ENCODE data around the gene ASTN2. TPM values are rescaled to one million over a fixed set of nuclear protein-coding genes. Genes with fewer than 3 reads are reported as not detected.

ASTN2 gene
- total RNA-seq, 2 donors from 2014 or later, result 2.2 to 5.1 TPM

DNA sequence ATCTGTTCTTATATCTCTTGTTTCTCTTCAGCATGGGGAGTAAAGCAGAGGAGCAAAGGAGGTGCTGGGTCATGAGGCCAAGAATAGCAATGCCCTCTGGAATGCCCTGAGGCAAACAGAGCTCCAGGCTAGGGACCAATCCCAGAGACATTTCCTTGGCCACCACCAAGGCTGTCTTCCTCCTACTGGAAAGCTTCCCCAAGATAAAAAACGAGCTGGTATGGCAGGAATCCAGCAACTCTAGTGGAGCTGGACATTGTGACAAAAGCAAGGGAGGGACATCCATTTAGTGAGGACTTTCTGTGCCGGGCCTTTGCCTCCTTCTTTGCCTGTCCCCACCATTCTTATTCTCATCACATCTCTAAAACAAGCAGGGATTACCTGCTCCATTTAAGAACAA lies 161.6 kb downstream of the ASTN2 start:
- peaks cover 13% of the 10 kb centered on the region for H3K9me3 Mint-ChIP-seq
- no peak for ATAC-seq
- H3K27me3 Mint-ChIP-seq, result no peaks in the 10 kb centered on the region
- no peak overlapping the region for H3K4me3 Mint-ChIP-seq
- no peaks in the 10 kb centered on the region for H3K4me1 Mint-ChIP-seq (ENCODE audit: low read depth in 2 of 2)
- no peaks in the 10 kb centered on the region for H3K36me3 Mint-ChIP-seq
- H3K27ac Mint-ChIP-seq, result no peak overlapping the region
- no peak for DNase-seq (ENCODE audit: low spot score)

DNA sequence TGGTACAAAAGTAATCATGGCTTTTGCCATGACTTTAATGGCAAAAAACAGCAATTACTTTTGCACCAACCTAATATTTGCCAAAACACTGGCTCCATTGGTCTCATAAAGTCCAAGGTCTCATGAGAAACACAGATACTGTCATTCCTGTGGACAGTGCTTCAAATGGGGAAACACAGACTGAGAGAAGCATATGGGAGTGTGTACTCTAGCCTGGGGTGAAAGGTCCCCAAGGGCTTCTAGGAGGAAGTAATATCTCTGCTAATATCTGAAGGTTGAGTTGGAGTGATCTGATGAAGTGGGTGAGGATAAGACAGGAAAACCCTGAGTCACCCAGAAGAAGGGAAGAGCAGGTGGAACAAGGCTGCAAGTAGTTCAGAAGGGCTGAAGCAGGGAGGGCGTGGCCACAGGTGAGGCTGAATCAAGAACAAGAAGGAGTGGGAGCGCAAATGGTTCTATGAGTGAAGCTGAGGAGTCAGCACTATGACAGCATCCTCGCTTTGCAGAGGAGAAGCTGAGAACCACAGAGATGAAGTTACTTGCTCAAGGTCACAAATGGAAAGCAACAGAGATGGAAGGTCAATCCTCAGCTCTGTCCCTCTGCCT lies 164.1 kb downstream of the ASTN2 start:
- DNase-seq (ENCODE audit: low spot score) (no peak), ATAC-seq (no peak)
- H3K36me3 Mint-ChIP-seq, result no peaks in the 10 kb centered on the region
- H3K27me3 Mint-ChIP-seq, result no peaks in the 10 kb centered on the region
- no peak overlapping the region for H3K27ac Mint-ChIP-seq
- no peaks in the 10 kb centered on the region for H3K4me1 Mint-ChIP-seq (ENCODE audit: low read depth in 2 of 2)
- H3K4me3 Mint-ChIP-seq, result no peak overlapping the region
- peaks cover 10% of the 10 kb centered on the region for H3K9me3 Mint-ChIP-seq

DNA sequence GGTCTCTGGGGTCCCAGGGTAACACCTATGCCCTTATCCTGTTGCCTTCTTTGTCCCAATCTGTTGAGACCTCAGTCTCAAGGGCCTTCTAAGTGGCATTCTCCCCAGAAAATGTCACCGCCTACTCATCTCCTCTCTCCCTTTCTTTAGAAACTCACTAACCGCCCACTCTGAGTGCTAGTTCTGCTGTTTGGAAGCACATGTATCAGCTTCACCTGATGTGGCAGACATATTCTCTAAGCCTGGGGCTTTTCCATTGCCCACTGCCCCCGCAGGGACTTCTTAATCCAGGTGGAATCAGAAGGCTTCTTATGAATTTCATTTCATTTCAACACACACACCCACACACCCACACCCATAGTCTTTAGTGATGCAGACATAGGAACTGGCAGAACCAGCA lies 165.1 kb downstream of the ASTN2 start:
- Mint-ChIP-seq H3K27ac (no peak overlapping the region), H3K27me3 (no peaks in the 10 kb centered on the region), H3K9me3 (peaks cover 6% of the 10 kb centered on the region), H3K4me1 (ENCODE audit: low read depth in 2 of 2) (no peaks in the 10 kb centered on the region), H3K36me3 (no peaks in the 10 kb centered on the region), H3K4me3 (no peak overlapping the region)
- DNase-seq (ENCODE audit: low spot score) (no peak), ATAC-seq (no peak)

DNA sequence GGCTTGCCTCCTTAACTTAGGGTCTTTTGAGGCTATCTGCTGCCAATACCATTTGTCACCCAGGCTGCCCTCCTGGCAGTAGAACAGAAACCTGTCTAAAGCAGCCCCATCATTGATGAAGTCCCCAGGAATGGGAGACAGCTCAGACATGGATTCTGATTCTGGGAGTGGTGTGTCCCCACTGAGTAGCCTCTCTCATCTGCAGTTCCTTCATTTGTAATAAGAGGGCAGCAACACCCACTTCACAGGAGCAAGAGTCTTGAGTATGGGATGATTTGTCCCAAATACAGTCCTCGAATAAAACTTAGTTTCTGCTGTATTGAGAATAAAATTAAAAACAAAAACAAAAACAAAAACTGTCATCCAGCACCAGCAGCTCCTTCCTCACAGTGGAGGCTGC lies 167.6 kb downstream of the ASTN2 start:
- ATAC-seq, result no peak
- Mint-ChIP-seq H3K4me3 (no peak overlapping the region), H3K27ac (no peak overlapping the region)

DNA sequence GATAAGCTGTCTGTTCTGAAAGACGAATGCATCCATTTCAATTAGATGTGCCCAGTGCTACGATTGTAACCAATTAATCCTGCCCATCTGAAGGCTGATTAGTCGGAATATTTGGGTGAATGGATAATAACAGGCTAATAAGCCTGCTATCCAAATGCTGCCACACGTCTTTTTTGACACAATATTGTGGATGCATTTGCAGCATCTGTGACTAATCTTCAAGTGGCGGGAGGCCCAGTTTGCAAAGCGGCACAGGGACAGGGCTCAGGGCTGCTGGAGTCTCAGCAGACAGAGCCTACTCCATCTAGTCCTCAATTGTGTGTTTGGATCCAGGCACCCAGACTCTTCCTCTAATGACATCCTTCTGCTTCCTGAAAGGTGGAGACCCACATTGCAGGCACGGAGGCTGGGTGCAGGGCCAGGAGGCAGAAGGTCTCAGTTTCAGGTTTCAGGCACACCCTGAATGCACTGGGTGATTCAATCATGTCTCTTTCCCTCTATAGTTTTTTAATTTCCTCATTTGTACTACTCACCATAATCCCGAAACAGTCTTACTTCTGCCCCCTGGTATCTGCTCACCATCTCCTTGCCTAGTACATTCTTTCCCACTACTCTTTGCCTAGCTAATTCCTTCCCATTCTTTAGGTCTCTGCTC lies 169.6 kb downstream of the ASTN2 start:
- Mint-ChIP-seq H3K4me1 (ENCODE audit: low read depth in 2 of 2) (no peaks in the 10 kb centered on the region), H3K36me3 (no peaks in the 10 kb centered on the region), H3K9me3 (peaks cover under 1% of the 10 kb centered on the region), H3K27me3 (no peaks in the 10 kb centered on the region), H3K27ac (no peak overlapping the region), H3K4me3 (no peak overlapping the region)
- no peak for ATAC-seq
- DNase-seq (ENCODE audit: low spot score), result no peak

More for the DNA sequence above, 167.6 kb downstream of the ASTN2 start:
- Mint-ChIP-seq H3K36me3 (no peaks in the 10 kb centered on the region), H3K9me3 (peaks cover 3% of the 10 kb centered on the region), H3K4me1 (ENCODE audit: low read depth in 2 of 2) (no peaks in the 10 kb centered on the region), H3K27me3 (no peaks in the 10 kb centered on the region)
- DNase-seq (ENCODE audit: low spot score), result no peak

DNA sequence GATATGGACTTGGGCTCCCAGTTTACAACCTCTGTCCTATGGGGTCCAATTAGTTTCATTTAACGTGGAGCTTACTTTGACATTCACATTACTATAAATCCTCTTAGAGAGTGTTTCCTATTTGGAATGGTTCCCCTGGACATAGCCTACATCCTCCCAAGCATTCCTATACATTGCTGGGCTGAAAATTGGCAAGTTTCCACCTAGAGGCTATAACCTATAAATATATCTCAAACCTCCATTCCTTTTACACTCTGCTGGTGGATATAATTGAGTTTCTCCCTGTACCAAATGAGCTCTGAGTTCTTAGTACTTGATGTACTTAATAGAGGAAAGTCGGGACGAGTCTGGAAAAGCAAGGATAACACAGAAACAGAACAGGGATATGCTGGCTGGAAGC lies 172.8 kb downstream of the ASTN2 start:
- Mint-ChIP-seq H3K27me3 (no peaks in the 10 kb centered on the region), H3K36me3 (no peaks in the 10 kb centered on the region), H3K4me1 (ENCODE audit: low read depth in 2 of 2) (no peaks in the 10 kb centered on the region), H3K4me3 (no peak overlapping the region), H3K9me3 (peaks cover 4% of the 10 kb centered on the region), H3K27ac (no peak overlapping the region)
- DNase-seq (ENCODE audit: low spot score), result no peak
- no peak for ATAC-seq

DNA sequence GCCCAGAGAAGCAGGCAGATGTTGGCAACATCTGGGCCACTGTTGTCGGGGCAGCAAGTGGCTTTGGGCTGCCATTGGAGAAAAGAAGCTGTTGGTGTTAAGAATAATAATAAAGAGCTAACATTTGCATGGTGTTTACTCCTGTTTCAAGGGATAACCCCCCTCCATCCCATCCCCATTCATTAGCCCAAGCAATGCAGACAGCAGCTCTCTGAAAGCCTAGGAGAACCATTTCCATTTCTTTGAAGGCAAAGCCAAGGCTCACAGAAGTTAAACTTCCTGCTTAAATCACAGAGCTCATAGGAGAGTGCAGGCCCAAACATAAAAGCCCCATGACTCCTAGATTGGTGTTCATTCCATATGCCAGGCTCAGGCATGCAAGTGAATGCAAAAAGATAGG lies 175.4 kb downstream of the ASTN2 start:
- DNase-seq (ENCODE audit: low spot score) (no peak), ATAC-seq (no peak)
- H3K27ac Mint-ChIP-seq, result no peak overlapping the region
- no peaks in the 10 kb centered on the region for H3K27me3 Mint-ChIP-seq
- no peaks in the 10 kb centered on the region for H3K4me1 Mint-ChIP-seq (ENCODE audit: low read depth in 2 of 2)
- no peaks in the 10 kb centered on the region for H3K36me3 Mint-ChIP-seq
- peaks cover 4% of the 10 kb centered on the region for H3K9me3 Mint-ChIP-seq
- H3K4me3 Mint-ChIP-seq, result no peak overlapping the region

DNA sequence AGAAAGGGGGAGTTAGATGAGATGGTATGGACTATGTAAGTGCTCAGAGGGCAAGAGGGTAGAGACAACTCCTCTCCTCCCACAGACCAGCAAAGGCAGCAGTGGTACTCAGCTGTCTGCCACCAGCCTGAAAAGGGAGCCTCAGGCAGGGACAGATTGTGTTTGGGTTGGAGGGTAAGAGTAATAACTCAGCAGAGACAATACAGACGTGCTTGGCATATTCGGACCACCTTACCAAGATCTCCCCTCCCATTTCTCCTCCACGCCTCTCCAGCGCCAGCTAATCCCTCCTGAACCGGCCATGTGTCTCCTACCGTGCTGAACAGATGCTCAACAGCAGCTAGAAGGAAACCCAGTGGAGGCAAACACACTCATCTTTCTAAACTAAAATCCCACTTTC lies 180.8 kb downstream of the ASTN2 start:
- no peak overlapping the region for H3K27ac Mint-ChIP-seq

DNA sequence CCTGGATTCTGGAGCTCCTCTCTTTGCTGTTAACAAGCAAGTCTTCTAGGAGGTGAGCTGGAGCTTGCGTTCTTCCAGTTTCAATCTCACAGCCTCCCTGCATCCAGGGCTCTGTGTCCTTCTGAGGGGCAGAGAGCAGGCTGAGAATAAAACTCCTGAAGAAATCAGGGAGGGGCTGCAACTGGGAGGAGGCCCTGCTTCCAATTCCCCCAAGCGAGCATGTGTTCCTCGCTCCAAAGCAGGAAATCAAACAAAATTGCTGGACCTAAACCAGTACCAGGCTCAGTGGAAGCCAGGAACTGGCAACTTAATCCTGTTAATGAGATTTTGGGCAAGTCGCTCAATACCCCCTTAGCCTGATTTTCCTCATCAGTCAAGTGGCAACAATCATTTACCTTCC lies 181.8 kb downstream of the ASTN2 start:
- Mint-ChIP-seq H3K27ac (no peak overlapping the region), H3K9me3 (peaks cover 7% of the 10 kb centered on the region), H3K27me3 (no peaks in the 10 kb centered on the region), H3K4me3 (no peak overlapping the region), H3K36me3 (no peaks in the 10 kb centered on the region), H3K4me1 (ENCODE audit: low read depth in 2 of 2) (no peaks in the 10 kb centered on the region)
- DNase-seq (ENCODE audit: low spot score), result no peak
- no peak for ATAC-seq

More for the DNA sequence above, 180.8 kb downstream of the ASTN2 start:
- no peaks in the 10 kb centered on the region for H3K36me3 Mint-ChIP-seq
- no peaks in the 10 kb centered on the region for H3K4me1 Mint-ChIP-seq (ENCODE audit: low read depth in 2 of 2)
- H3K27me3 Mint-ChIP-seq, result no peaks in the 10 kb centered on the region
- no peak for ATAC-seq
- DNase-seq (ENCODE audit: low spot score), result no peak
- peaks cover 7% of the 10 kb centered on the region for H3K9me3 Mint-ChIP-seq
- H3K4me3 Mint-ChIP-seq, result no peak overlapping the region

DNA sequence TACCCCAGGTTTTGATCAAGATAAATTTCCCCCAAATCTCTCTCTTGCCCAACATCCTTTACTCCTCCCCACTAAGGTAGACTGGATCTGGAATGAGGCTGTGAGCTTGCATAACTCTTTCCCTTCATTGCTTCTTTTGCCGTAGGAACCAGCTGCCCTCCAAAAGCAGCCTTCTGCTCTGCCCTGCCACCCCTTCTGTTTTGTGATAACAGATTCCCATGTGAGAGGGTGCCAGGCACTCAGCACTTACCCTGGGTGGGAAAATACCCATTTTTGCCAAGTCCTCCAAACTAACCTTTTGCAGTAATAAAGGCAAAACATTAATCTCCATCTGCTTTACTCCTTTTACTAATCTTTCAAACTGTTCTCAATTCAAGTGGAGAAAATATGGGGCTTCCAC lies 182.6 kb downstream of the ASTN2 start:
- Mint-ChIP-seq H3K4me1 (ENCODE audit: low read depth in 2 of 2) (no peaks in the 10 kb centered on the region), H3K27ac (no peak overlapping the region), H3K27me3 (no peaks in the 10 kb centered on the region), H3K36me3 (no peaks in the 10 kb centered on the region), H3K9me3 (peaks cover 7% of the 10 kb centered on the region), H3K4me3 (no peak overlapping the region)
- ATAC-seq (no peak), DNase-seq (ENCODE audit: low spot score) (no peak)

DNA sequence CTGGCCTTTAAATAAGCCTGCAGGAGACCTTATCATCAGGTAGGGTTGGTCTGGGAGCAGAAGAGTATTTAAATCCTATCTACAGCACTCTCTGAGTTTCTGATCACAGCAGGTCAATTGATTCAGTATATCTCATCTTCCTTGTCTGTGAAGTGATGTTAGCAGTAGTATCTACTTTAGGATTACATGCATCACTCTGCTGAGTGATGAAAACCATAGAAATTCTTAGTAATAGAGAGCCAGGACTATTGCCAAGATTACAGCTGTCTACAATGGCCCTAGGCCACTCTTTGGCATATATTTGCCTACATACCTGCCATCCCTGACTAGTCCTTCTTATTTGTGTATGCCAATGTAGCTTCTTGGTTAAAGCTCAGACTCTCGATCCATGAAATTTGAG lies 183.8 kb downstream of the ASTN2 start:
- ATAC-seq (no peak), DNase-seq (ENCODE audit: low spot score) (no peak)
- Mint-ChIP-seq H3K4me3 (no peak overlapping the region), H3K27me3 (no peaks in the 10 kb centered on the region), H3K9me3 (peaks cover 7% of the 10 kb centered on the region), H3K4me1 (ENCODE audit: low read depth in 2 of 2) (no peaks in the 10 kb centered on the region), H3K27ac (no peak overlapping the region), H3K36me3 (no peaks in the 10 kb centered on the region)

DNA sequence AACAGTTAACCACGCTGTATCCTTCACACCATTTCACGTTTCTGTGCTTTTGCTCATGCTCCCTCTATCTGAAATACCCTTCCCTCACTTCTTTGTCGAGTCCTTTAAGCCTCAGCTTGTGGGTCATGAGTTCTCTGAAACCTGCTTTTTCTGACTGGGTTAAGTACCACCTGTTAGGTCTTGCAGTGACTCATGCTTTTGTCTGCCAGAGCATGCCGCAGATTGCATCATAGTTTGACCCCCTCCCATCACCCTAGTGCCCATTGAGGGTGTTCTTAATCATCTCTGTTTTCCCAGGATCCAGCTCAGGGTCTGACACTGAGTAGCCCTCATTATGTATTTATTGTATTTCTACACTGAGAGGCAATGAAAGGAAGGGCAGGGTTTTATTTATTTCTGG lies 190.2 kb downstream of the ASTN2 start:
- no peaks in the 10 kb centered on the region for H3K27me3 Mint-ChIP-seq
- ATAC-seq (no peak), DNase-seq (ENCODE audit: low spot score) (no peak)
- H3K27ac Mint-ChIP-seq, result no peak overlapping the region
- H3K36me3 Mint-ChIP-seq, result no peaks in the 10 kb centered on the region
- H3K9me3 Mint-ChIP-seq, result peaks cover 13% of the 10 kb centered on the region
- no peaks in the 10 kb centered on the region for H3K4me1 Mint-ChIP-seq (ENCODE audit: low read depth in 2 of 2)
- H3K4me3 Mint-ChIP-seq, result no peak overlapping the region

DNA sequence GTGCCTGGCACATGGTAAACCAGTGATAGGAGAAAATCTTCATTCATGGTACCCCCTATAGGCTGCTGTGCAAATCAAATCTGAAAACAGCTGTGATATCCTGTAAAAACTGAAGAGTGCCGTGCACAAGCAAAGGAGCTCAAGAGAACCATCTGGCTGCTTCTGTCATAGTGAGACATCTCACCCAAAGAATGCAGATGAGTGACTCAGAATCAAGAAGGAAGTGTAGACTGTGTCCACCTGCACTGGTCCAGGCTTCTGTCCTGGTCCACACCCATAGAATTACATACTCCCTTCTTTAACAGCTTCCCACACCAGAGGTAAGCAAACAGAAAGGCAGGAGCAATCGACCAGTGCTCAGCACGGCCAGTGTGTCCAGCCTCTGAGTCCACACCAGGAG lies 195.9 kb downstream of the ASTN2 start:
- ATAC-seq (no peak), DNase-seq (ENCODE audit: low spot score) (no peak)
- H3K4me1 Mint-ChIP-seq (ENCODE audit: low read depth in 2 of 2), result no peaks in the 10 kb centered on the region
- H3K36me3 Mint-ChIP-seq, result no peaks in the 10 kb centered on the region
- H3K9me3 Mint-ChIP-seq, result peaks cover 19% of the 10 kb centered on the region
- no peaks in the 10 kb centered on the region for H3K27me3 Mint-ChIP-seq
- no peak overlapping the region for H3K27ac Mint-ChIP-seq
- H3K4me3 Mint-ChIP-seq, result no peak overlapping the region

DNA sequence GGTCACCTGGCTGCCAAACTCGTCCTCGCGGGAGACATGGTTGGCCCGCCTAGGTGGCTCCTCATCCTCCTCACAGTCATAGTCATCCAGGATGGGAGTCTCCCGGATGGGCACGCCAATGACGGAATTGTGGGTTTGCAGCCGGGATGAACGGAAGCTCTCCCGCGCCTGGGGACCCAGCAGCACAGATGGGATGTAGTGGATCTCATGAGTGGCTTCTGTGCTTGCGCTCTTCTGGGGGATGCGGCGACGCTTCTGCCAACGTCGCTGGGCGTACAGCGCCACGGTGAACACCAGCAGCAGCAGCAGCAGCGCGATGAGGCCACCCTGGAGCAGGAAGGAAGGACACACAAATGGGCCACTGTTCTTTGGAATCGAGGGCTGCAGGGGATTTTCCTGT lies 200.4 kb downstream of the ASTN2 start:
- no peak overlapping the region for H3K4me3 Mint-ChIP-seq
- peaks cover 13% of the 10 kb centered on the region for H3K9me3 Mint-ChIP-seq
- H3K4me1 Mint-ChIP-seq (ENCODE audit: low read depth in 2 of 2), result no peaks in the 10 kb centered on the region
- H3K27me3 Mint-ChIP-seq, result no peaks in the 10 kb centered on the region
- H3K36me3 Mint-ChIP-seq, result peaks cover 5% of the 10 kb centered on the region
- ATAC-seq (no peak), DNase-seq (ENCODE audit: low spot score) (no peak)
- H3K27ac Mint-ChIP-seq, result no peak overlapping the region

DNA sequence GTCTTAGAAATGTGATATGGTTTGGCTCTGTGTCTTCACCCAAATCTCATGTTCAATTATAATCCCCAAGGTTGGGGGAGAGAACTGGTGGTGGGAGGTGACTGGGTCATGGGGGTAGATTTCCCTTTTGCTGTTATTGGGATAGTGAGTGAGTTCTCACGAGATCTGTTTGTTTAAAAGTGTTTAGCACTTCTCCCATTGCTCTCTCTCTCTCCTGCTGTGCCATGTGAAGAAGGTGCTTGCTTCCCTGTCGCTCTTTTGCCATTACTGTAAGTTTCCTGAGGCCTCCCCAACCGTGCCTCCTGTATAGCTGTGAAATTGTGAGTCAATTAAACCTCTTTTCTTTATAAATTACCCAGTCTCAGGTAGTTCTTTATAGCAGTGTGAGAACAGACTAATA lies 203.6 kb downstream of the ASTN2 start:
- DNase-seq (ENCODE audit: low spot score), result no peak
- no peak for ATAC-seq
- no peak overlapping the region for H3K4me3 Mint-ChIP-seq
- H3K4me1 Mint-ChIP-seq (ENCODE audit: low read depth in 2 of 2), result no peaks in the 10 kb centered on the region
- no peak overlapping the region for H3K27ac Mint-ChIP-seq
- H3K36me3 Mint-ChIP-seq, result peaks cover 5% of the 10 kb centered on the region
- peaks cover 15% of the 10 kb centered on the region for H3K9me3 Mint-ChIP-seq
- H3K27me3 Mint-ChIP-seq, result no peaks in the 10 kb centered on the region
